ENCODE measurements around the gene CD96. TPM values are rescaled to one million over a fixed set of nuclear protein-coding genes. Genes with fewer than 3 reads are reported as not detected.

CD96 gene
- total RNA-seq, 1 experiment from 2014 or later, result not detected

DNA sequence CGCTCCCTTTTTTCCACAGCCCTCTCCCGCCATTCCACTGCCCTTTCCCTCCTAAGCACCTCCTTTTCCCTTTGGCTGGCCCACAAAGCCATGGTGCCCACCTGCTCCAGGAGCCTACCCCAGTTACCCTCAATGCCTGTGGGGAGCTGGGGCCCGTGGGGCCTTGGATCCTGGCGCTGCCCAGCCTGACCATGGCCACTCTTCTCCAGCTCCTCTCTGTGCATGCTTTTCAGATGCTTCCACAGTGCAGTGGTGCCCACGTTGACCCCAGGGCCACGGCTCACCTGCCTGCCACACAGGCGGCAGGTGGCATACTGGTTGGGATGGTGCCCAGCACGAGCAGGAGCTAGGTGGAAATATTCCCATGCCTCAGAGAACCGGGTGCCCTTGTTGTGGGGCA is 51.7 kb downstream of the CD96 start:
- DNase-seq (ENCODE audit: low read depth), result no peak

DNA sequence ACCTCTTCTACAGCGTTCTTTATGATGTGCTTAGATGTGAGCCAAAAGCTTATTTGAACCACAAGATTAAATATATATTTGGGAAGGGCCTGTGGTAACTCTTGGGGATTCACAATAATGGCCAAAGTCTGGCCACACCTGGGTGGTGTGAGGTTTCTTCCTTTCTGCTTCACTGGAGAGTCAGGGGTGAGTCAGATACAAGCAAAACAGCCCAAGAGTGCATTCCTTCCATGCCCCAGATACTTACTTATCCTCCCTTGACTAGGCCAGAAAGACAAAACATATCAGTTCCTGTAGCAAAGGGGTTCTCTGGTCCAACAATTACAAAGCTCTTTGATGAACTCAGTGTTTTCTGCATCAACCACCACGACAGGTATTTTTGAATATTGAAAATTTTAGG is 52.2 kb downstream of the CD96 start:
- peak; percentile 86 for DNase-seq (ENCODE audit: low read depth)

DNA sequence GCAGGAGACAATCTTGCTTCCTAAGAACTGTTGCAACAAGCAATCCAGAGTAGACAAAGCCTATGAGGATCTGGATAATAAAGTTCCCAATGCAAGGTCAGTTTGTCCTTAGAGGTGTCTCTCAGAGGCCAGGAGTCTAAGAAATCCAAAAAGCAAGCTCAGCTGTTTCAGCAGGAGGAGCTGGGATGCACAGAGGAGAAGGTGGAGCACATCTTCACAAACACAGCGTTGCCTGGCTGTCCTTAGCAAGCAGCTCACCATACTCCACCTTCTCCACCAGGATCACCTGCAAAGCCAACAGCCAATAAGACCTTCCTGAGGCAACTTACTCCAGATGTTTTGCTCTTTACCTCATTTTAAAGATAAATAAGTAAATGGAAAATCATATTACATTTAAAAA is 52.8 kb downstream of the CD96 start:
- no peak for DNase-seq (ENCODE audit: low read depth)

DNA sequence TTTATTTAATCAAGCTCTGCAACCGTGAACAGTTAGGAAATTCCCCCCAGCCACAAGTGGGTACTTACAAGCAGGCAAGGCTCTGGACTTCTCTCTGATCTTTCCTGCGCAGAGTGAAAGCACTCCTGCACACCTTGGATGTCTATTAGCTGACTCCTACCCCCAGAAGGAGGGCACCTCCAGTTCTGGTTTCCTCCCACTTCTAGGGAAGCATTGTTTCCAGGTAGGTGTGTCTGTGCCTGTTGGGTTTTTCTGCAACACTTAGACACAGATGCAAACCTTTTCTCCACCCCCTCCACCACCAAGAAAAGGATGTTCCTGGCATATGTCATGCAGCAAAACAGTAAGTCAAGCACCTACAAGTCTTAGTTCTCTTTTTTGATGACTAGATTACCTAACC is 53.2 kb downstream of the CD96 start, which contains the start of gene ZBED2:
Gene ZBED2 (minus strand): TSS at position 115 of the 400 bp plus-strand sequence. CDS start 1,145 bp downstream, outside the sequence.
- no peak for DNase-seq (ENCODE audit: low read depth)

DNA sequence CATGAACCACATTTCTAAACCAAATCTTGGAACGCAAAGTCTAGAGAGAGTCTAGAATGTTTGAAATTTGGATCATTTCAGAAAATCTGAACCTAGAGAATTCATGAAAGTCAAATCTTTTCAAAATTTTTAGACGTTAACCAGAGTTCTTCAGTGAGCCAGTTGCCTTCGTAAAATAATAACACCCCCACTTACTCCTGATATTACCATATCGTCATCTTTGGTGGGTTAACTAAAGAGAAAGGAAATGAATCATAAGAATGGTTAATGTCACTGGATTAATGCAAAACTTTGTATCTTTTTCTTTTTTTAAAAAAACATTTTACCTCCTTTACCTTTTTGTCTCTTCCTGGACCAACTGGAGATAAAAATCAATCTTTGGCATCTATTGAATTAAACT is 54.3 kb downstream of the CD96 start:
- no peak for DNase-seq (ENCODE audit: low read depth)

DNA sequence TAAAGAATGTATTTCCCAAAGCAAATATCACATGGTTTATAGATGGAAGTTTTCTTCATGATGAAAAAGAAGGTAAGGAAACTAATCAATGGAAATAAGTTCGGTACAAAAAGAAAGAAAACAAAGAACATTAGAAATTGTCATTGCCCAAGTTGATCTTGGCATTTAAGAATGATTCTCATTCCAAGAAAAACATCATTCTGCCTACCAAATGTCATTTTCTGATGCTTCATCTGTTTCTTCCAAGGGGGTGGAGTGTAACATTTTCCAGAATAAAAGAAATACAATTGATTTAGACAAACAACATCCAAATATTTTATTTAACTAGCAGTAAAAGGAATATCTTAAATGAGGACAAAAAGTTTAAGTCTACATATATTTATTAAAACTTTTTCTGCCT is 56.1 kb downstream of the CD96 start:
- no peak for DNase-seq (ENCODE audit: low read depth)

DNA sequence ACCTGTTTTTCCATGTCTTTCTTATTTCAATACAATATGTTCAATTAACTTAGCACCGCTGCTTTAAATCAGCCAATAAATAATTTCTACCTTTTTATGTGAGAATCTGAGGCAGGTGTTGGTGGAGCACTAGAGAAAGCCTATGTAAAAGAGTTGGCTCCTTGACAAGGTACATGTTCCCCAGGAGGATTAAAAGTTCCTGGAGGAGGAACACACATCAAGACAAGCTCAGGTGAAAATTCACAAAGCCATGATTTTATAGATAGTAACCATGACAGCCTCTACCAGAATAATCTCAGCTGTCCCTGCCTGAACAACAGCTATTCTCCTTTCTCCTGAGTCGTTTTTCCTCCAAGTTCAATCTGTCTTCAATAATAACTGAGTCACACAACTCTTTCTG is 56.6 kb downstream of the CD96 start:
- DNase-seq (ENCODE audit: low read depth), result no peak

DNA sequence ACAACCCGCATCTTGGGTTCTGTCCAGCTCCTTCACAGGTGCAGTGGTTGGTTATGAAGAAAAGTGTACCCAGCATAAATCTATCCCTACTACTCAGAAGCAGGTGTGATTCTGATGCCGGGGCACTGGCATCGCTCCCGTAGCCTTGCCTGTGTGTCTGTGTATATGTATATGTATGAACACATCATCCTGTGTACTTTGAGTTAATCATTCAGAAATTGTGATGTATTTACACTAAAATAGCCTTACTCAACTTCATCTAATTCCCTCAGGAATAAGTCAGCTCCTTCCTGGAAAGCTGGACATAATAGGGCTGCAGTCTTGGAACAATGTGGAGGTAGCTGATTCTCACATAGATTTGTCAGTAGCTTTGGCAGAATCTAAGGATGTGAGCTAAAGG is 59.8 kb downstream of the CD96 start:
- DNase-seq (ENCODE audit: low read depth), result no peak

DNA sequence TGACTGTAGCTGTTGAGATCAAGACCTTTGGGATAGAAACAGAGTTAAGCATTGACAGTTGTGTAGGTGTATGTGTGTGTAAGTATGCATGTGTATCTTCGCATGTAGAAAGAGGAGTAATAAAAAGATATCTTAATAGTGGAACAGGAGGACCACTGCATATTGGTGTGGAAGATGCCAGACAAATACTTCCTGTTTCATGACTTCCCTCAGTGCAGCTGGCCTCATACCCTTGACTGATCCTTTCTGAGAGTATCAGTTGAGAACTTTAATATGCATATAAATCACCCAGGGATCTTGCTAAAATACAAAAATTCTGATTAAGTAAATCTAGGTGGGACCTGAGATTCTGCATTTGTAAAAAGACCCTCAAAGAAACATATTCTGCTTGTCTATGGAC is 61.7 kb downstream of the CD96 start:
- DNase-seq (ENCODE audit: low read depth), result no peak

DNA sequence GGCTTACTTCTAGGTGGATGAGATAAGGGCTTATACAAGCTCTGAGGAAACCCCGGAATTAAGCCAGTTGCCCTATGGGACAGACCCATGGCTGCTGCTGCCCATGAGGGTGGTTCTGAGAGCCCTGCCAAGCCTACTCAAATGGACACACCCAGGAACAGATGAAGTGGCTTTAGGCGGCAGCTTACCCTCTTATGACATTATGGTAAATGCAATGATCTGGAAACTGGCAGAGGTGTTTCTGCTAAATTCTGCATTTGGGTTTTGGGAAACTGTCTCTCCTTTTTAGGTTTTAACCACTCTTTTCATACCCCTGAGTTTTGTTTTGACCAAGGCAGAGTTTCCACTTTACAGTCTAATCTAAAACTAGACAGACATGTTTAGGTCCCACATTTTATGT is 62.1 kb downstream of the CD96 start:
- DNase-seq (ENCODE audit: low read depth), result no peak

DNA sequence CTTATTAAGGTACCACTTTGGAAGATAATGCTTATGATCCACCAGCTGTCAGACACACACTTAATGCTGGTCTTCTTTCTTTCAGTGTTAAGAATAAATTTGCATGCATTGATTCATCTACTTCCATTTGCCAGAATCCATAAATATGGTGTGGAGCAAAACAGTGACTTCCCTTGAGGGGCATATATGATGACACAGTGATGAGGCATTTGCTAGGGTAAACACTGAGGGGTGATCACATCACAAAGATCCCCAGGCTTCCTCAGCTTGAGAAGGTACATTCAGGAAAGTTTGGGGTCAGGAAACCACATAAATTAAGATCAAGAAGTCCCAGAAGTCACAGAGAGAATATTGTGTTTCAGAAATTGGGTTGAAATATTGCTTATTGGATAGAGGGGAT is 63.0 kb downstream of the CD96 start:
- DNase-seq (ENCODE audit: low read depth), result peak; percentile 45

DNA sequence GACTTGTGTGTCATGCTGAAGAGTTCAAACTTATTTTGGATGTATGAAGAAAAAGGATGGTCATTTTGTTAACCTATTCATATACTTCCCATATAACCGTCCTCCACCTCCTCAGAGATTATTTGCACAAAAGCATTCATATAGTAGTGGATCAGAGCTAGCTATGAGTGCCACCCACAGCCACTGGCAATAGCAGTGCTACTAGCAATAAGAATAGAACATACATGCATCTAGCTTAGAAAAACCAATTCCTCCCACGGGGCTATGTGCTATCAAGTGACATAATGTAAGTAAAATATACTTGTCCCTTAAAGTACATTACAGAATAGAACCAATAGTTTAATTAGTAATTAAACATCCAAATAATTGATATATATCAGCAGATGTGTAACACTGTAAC is 63.5 kb downstream of the CD96 start:
- DNase-seq (ENCODE audit: low read depth), result no peak

DNA sequence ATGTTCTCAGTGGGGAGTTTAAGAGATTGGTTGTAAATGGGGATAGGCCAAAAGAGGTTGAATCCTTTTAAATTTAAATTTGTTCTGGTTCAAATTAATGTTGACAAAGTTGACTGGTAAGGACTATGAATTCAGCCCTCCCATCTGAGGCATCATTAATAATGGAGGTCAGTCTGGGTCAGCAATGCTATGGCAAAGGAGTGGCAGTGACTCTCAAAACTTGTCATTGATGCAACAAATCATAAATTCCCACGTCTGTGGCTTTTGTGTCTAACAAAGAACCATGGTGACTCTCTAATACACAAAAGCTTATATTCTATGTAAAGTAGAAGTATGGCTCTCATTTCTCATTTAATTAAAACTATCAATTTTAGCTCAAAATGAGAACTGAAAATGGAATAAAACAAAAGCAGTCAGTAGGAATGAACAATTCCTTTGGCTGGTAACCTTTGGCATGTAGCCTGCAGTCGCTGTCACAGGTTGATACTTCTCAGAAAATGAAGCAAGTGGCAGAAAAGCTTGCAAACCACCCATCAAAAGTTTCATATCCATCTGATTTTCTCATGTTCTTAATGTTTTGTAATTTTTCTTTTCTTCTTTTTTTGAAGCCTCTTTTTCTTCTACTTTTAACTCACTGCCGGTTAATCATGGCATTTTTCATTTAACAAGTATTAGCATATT is 65.4 kb downstream of the CD96 start:
- no peak for DNase-seq (ENCODE audit: low read depth)

DNA sequence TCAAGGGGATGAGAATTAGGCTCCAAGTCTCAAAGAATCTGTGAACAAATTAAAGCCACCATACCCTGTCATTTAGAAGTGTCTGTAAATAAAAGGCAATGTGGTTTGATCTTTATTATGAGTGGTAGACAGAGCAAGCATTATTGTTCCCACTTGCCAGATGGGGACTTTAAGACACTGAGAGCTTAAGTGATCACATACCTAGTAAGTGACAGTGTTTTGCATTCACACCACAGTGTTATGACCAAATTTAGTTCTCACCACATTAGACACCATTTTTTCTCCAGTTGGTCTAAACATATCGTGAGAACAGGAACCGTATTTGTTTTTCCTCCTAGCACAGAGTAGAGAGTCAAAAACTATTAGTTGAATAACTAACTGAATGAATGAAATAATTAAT is 66.4 kb downstream of the CD96 start:
- DNase-seq (ENCODE audit: low read depth), result no peak

DNA sequence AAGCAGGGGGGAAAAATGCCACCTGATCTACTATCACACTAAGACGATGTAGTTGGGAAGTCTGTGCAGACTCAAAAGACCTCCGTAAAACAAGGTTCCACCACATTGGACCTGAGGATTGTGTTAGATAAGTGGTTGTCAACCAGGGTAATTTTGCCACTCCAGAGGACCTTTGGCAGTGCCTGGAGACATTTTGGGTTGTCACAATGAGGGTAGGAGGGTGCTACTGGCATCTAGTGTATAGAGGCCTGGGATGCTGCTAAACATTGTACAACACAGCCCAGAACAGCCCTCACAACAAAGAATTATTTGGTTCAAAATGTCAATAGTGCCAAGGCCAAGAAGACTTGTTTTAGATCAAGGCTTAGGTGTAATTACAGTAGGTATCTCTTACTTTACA is 67.7 kb downstream of the CD96 start:
- no peak for DNase-seq (ENCODE audit: low read depth)

DNA sequence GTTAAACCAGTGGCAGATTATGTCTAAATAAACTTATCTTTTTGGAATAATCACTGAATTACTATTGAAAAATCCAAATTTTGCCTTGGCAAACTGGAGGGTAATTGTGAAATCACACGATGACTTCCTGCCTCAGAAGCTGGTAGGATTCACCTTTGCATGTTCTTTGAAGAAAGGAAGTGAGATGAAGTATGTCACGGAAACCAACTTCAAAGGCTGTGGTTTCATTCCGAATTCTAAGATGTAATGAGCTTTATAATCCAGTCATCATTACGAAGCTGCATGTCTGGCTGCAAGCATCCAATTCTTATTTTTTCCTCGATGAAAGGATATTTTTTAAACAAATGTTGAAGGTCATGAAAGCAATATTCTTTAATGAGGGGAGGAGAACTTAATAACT is 68.2 kb downstream of the CD96 start:
- peak; percentile 30 for DNase-seq (ENCODE audit: low read depth)

DNA sequence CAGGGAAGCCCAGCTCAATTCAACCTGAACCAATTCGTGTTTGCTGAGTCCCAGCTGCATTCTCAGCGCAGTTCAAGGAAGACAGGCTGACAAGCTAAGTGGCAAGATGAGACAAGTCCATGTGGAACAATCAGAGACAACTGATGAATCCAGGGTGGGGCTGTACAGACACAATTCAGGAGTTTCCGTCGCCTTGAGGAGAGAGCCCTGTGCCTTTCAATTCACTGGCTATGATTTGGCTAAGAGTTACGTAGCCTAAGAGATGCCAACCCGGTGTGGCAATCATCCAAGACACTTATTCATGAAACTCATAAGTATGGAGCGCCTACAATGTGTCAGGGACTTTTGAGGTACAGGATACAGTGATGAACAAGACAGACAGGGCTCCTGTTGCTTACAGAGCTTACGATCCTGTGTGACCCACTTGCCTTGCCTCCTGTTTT is 68.6 kb downstream of the CD96 start:
- DNase-seq (ENCODE audit: low read depth), result peak; percentile 45

DNA sequence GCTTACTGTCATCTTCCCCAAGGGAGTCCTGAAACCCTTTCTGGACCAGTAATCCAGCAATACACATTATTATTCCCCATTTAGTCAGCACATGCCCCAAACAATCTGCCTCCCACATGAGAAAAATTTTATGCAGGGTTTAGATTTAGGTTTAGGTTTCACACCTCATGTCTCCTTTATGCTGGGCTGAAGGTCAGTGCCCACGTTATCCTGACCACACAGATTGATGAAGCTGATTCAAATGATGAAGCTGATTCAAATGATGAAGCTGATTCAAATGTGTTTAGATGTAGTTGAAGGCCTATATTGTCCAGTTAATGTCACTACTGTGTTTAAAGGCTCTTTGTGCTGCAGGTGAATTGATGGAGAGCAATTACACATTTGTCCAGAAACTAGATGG is 71.3 kb downstream of the CD96 start:
- DNase-seq (ENCODE audit: low read depth), result no peak

DNA sequence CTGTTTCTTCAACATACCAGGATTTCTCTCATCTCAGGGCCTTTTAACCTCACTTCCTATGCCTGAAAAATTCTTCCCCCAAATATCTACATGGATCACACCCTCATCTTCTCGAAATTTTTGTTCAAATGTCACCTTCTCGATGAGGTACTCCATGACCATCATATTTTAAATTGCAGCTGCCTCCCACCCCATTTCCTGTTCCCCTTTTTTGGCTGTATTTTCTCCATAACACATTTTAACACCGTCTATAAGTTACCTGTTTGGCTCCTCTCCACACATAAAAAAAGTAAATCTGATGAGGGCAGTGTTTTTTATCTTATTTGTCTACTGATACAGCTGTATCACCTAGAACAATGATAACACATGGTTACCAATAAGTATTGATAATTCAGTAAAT is 73.9 kb downstream of the CD96 start:
- DNase-seq (ENCODE audit: low read depth), result no peak

DNA sequence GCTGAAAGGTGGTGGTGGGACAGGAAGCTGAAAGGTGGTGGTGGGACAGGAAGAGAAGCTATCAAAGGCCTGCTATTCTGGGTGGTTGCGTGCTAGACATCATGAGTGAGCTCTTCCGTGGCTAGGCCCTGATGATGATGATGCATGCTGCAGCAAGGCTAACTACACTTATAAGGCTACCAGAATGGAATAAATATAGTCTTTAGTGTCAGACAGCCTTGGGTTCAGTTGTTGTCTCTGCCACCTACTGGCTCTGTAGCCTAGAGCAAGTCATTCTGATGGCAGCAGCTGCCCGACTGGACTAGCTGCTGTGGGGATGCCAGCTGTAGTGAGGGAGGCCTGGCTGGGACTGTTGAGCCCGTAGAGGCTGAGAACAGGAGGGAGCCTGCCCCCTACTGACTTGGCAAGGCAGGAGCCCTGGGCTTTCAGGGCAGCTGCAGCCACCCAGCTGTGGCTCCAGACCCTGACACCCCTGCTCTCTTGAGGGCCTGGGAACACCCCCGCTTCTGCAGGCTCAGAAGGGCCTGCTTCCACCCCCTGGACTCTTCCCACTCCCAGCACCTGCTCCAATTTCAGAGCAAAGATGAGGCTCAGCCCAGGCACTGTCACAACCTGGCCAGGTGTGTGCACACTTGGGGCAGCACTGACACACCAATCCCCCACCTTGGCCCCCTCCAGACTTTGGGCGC is 74.6 kb downstream of the CD96 start:
- DNase-seq (ENCODE audit: low read depth), result peak; percentile 39

DNA sequence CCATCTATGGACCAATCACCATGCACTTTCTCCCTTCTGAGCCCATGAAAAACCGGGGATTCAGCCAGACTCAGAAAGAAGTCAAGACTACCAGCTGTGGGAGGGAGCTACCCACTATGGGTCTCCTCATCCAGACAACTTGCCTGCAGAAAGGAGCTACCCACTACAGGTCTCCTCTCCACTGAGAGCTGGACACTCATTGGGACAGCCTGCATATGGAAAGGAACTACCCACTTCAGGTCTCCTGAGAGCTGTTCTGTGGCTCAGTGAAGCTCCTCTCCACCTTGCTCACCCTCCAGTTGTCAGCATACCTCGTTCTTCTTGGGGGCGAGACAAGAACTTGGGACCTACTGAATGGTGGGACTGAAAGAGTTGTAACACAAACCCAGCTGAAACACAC is 75.4 kb downstream of the CD96 start:
- DNase-seq (ENCODE audit: low read depth), result no peak

DNA sequence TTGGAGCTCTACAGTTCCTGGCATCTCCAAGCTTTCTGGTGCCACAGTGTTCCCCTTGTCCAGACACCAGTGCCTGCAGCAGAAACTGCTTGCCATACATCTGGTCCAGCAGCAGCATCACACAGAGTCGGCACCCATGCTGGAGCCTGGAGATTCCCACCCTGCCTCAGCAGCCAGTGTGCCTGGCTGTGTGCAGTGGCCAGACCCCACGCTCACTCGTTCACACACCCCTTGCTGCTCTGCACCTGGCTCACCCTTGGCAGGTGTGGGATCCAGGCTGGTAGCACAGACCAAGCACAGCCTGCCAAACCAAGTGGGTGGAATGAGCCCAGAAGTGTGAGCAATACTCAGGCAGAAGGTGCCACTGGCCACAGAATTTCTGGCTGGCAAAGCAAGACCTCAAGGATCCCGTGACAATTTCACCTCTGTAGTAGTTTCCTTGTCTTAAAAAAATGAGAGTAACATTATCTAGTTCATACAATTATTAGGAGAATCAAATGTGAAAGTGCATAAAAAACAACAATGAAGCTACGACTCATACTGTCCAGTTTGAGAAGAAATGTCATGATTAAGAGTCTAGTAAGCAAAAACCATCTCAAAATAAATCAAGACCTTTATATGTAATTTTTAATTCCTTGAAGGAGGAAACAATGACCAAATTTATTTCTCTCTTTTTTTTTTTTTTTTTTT is 76.1 kb downstream of the CD96 start:
- no peak for DNase-seq (ENCODE audit: low read depth)

DNA sequence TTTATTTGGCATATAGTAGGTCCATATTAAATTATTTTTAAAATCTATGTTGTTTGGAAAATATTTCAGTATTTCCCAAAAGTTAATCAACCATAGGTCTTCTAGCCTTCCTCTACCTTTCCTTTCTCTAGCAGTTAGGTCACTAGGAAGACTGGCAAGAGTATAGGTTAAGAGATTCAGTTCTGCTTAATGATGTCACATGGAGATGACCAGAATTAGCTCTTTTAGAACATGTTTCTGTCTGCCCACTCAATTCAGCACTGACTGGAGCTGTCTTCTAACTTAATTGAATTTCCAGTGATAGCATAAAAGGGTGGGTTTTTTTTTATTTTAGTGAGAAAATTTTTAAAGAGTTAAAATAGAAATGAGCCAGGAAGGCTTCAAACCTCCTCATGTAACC is 76.9 kb downstream of the CD96 start:
- no peak for DNase-seq (ENCODE audit: low read depth)
